Measurements from ENCODE around the gene CHMP4A. TPM values are rescaled to one million over a fixed set of nuclear protein-coding genes. Genes with fewer than 3 reads are reported as not detected.

CHMP4A gene
- polyA plus RNA-seq, 1 donor (not counting 4 experiments of a cell fraction or from before 2014, with no cell fraction given) = 54.5 TPM

DNA sequence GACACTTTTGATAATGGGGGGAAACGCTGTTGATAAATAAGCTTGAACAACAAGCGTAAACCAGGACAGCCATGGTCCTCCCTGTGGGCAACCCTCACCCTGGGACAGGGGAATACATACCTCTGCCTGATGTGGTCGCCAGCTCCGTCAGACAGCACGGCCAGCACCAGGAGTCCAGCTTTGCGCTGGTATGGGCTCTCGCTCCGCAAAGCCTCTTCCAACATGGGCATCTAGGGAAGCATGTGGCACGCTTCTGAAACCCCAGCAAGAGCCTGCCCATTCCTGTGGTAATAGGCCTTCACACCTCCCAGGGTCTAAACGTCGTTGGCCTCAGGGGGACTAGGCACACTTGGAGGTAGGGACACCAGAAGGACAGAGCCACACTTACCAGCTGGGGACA, 27.5 kb downstream of the CHMP4A start:
- peaks cover 15% of the 10 kb centered on the region for H3K4me1 ChIP-seq (ENCODE audit: control insufficient read depth, extremely low read depth, insufficient read depth, low read length)
- H3K9me1 ChIP-seq (ENCODE audit: control insufficient read depth, extremely low read depth, insufficient read depth, low read length) = no peaks in the 10 kb centered on the region
- H3K9me3 ChIP-seq (ENCODE audit: control insufficient read depth, low read depth, low read length) = no peaks in the 10 kb centered on the region
- no peak overlapping the region for H2AFZ ChIP-seq (ENCODE audit: control insufficient read depth, low read length)
- H3K4me3 ChIP-seq (ENCODE audit: control insufficient read depth in 2 of 3, extremely low read depth in 1 of 3, insufficient read depth in 2 of 3, low read depth in 1 of 3, low read length in 3 of 3) = no peak overlapping the region
- H3K36me3 ChIP-seq (ENCODE audit: control insufficient read depth in 2 of 2, extremely low read depth in 1 of 2, insufficient read depth in 2 of 2, low read length in 2 of 2) = peaks cover 45 to 49% of the 10 kb centered on the region in 2 experiments
- H4K20me1 ChIP-seq (ENCODE audit: control insufficient read depth, extremely low read depth, insufficient read depth, low read length) = peaks cover 4% of the 10 kb centered on the region
- DNase-seq (ENCODE audit: low read depth, low spot score) = no peak
- H3K4me2 ChIP-seq (ENCODE audit: control insufficient read depth, extremely low read depth, insufficient read depth, low read depth, low read length) = no peak overlapping the region
- peaks cover 15% of the 10 kb centered on the region for H3K79me2 ChIP-seq (ENCODE audit: control insufficient read depth, insufficient read depth, low read length)
- H3K27me3 ChIP-seq (ENCODE audit: control insufficient read depth, extremely low read depth, insufficient read depth, low read length) = no peaks in the 10 kb centered on the region
- TF ChIP-seq, protein P1, sequence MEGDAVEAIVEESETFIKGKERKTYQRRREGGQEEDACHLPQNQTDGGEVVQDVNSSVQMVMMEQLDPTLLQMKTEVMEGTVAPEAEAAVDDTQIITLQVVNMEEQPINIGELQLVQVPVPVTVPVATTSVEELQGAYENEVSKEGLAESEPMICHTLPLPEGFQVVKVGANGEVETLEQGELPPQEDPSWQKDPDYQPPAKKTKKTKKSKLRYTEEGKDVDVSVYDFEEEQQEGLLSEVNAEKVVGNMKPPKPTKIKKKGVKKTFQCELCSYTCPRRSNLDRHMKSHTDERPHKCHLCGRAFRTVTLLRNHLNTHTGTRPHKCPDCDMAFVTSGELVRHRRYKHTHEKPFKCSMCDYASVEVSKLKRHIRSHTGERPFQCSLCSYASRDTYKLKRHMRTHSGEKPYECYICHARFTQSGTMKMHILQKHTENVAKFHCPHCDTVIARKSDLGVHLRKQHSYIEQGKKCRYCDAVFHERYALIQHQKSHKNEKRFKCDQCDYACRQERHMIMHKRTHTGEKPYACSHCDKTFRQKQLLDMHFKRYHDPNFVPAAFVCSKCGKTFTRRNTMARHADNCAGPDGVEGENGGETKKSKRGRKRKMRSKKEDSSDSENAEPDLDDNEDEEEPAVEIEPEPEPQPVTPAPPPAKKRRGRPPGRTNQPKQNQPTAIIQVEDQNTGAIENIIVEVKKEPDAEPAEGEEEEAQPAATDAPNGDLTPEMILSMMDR (optimal IDR thresholded peaks at IDR 0.05 in 1 of 3, IDR thresholded peaks at IDR 0.05 in 1 of 3, conservative IDR thresholded peaks at IDR 0.05 in 1 of 3; ENCODE audit: extremely low read depth in 1 of 3, insufficient read depth in 2 of 3, low read length in 3 of 3) = no peak
- no peak for TF ChIP-seq EZH2 (IDR thresholded peaks at IDR 0.05; ENCODE audit: low read length)
- H3K27ac ChIP-seq (ENCODE audit: control insufficient read depth, insufficient read depth, low read length) = no peak overlapping the region
- H3K9ac ChIP-seq (ENCODE audit: control insufficient read depth, extremely low read depth, insufficient read depth, low read length) = no peak overlapping the region
- FAIRE-seq = no peak
- dilution Hi-C loops (cut with MboI; ENCODE audit: extremely low pct_ligation_motif_present, low sequenced_read_pairs) = no loop called here

DNA sequence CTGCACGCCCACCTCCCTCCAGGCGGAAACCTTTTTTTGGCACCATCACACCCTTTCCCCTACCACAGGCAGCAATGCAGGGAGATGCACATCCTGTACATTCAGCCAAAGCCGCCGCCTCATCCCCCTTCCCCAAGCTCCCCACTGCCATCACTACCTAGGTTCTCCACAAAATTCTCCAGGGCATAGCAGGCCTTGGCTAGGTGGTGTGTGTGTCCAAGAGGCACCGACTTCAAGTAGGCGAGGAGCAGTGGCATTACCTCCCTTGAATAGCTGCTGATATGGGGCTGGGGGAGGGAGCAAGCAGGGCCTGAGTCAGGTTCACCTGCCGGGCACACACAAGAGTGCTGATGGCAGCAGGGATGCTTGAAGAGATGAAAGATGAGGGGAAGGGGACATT, 28.3 kb downstream of the CHMP4A start:
- peaks cover 12% of the 10 kb centered on the region for H3K79me2 ChIP-seq (ENCODE audit: control insufficient read depth, insufficient read depth, low read length)
- H3K27ac ChIP-seq (ENCODE audit: control insufficient read depth, insufficient read depth, low read length) = no peak overlapping the region
- no peak for FAIRE-seq
- H3K9me1 ChIP-seq (ENCODE audit: control insufficient read depth, extremely low read depth, insufficient read depth, low read length) = no peaks in the 10 kb centered on the region
- H3K4me1 ChIP-seq (ENCODE audit: control insufficient read depth, extremely low read depth, insufficient read depth, low read length) = peaks cover 15% of the 10 kb centered on the region
- no peaks in the 10 kb centered on the region for H3K9me3 ChIP-seq (ENCODE audit: control insufficient read depth, low read depth, low read length)
- peaks cover 47 to 51% of the 10 kb centered on the region in 2 experiments for H3K36me3 ChIP-seq (ENCODE audit: control insufficient read depth in 2 of 2, extremely low read depth in 1 of 2, insufficient read depth in 2 of 2, low read length in 2 of 2)
- H3K9ac ChIP-seq (ENCODE audit: control insufficient read depth, extremely low read depth, insufficient read depth, low read length) = no peak overlapping the region
- no peak for DNase-seq (ENCODE audit: low read depth, low spot score)
- no peak overlapping the region for H3K4me2 ChIP-seq (ENCODE audit: control insufficient read depth, extremely low read depth, insufficient read depth, low read depth, low read length)
- H4K20me1 ChIP-seq (ENCODE audit: control insufficient read depth, extremely low read depth, insufficient read depth, low read length) = peaks cover 6% of the 10 kb centered on the region
- no peak overlapping the region for H2AFZ ChIP-seq (ENCODE audit: control insufficient read depth, low read length)
- H3K4me3 ChIP-seq (ENCODE audit: control insufficient read depth in 2 of 3, extremely low read depth in 1 of 3, insufficient read depth in 2 of 3, low read depth in 1 of 3, low read length in 3 of 3) = no peak overlapping the region
- dilution Hi-C loops (cut with MboI; ENCODE audit: extremely low pct_ligation_motif_present, low sequenced_read_pairs) = no loop called here
- TF ChIP-seq, protein P1 (optimal IDR thresholded peaks at IDR 0.05 in 1 of 3, IDR thresholded peaks at IDR 0.05 in 1 of 3, conservative IDR thresholded peaks at IDR 0.05 in 1 of 3; ENCODE audit: extremely low read depth in 1 of 3, insufficient read depth in 2 of 3, low read length in 3 of 3) = no peak
- TF ChIP-seq EZH2 (IDR thresholded peaks at IDR 0.05; ENCODE audit: low read length) = no peak
- no peaks in the 10 kb centered on the region for H3K27me3 ChIP-seq (ENCODE audit: control insufficient read depth, extremely low read depth, insufficient read depth, low read length)

Measured in keratinocyte (primary cell).